GM18498 (cell line): ENCODE data around the gene NSMCE1.
"Not testable (repeated sequence)": the region's sequence is repeated elsewhere in the genome, so short reads cannot be mapped to it uniquely, and the experiment has no call there.

Experiments used
- ATAC-seq: cut with Tn5 transposase; IDR thresholded peaks from one replicate; pipeline ENCODE4 v1.9.1; 2021; ENCODE audit warnings: mild to moderate bottlenecking, moderate library complexity; ENCODE audit not compliant: unreplicated experiment

Gene NSMCE1

GRCh38 chr16:27303256-27304100 lies 34.9 kb upstream of the NSMCE1 start:
- ATAC-seq, result no peak

GRCh38 chr16:27302126-27302525 lies 33.6 kb upstream of the NSMCE1 start:
- no peak for ATAC-seq

GRCh38 chr16:27301236-27301861 lies 32.8 kb upstream of the NSMCE1 start:
- ATAC-seq, result peak; percentile 75

- ATAC-seq, result no peak
Observed at GRCh38 chr16:27298132-27298531, 29.6 kb upstream of the NSMCE1 start.

- ATAC-seq, result no peak
Observed at GRCh38 chr16:27293343-27293742, 24.8 kb upstream of the NSMCE1 start.

- no peak for ATAC-seq
Observed at GRCh38 chr16:27291722-27292240, 23.2 kb upstream of the NSMCE1 start.

GRCh38 chr16:27291106-27291505 lies 22.5 kb upstream of the NSMCE1 start:
- ATAC-seq, result no peak

- no peak for ATAC-seq
Observed at GRCh38 chr16:27290562-27290961, 22.0 kb upstream of the NSMCE1 start.

- ATAC-seq, result no peak
Observed at GRCh38 chr16:27289669-27290068, 21.1 kb upstream of the NSMCE1 start.

GRCh38 chr16:27288313-27288712 lies 19.7 kb upstream of the NSMCE1 start:
- not testable (repeated sequence) for ATAC-seq

GRCh38 chr16:27287887-27288286 lies 19.3 kb upstream of the NSMCE1 start:
- no peak for ATAC-seq

GRCh38 chr16:27287051-27287811 lies 18.7 kb upstream of the NSMCE1 start:
- ATAC-seq, result no peak

- no peak for ATAC-seq
Observed at GRCh38 chr16:27286451-27286850, 17.9 kb upstream of the NSMCE1 start.

- ATAC-seq, result no peak
Observed at GRCh38 chr16:27285676-27286196, 17.2 kb upstream of the NSMCE1 start.

GRCh38 chr16:27284865-27285675 lies 16.5 kb upstream of the NSMCE1 start:
- ATAC-seq, result no peak

- ATAC-seq, result no peak
Observed at GRCh38 chr16:27281243-27281642, 12.7 kb upstream of the NSMCE1 start.

- no peak for ATAC-seq
Observed at GRCh38 chr16:27275394-27275793, 6.8 kb upstream of the NSMCE1 start.

GRCh38 chr16:27274424-27274874 lies 5.9 kb upstream of the NSMCE1 start:
- not testable (repeated sequence) for ATAC-seq

GRCh38 chr16:27273670-27274423 lies 5.3 kb upstream of the NSMCE1 start:
- no peak for ATAC-seq

GRCh38 chr16:27273330-27273669 lies 4.7 kb upstream of the NSMCE1 start:
- no peak for ATAC-seq
